ENCODE measurements around the gene RAB37. TPM values are rescaled to one million over a fixed set of nuclear protein-coding genes. Genes with fewer than 3 reads are reported as not detected.

Gene RAB37
- polyA plus RNA-seq, 1 of the 3 experiments (the other 2 are of a cell fraction), result 0.25 TPM

DNA sequence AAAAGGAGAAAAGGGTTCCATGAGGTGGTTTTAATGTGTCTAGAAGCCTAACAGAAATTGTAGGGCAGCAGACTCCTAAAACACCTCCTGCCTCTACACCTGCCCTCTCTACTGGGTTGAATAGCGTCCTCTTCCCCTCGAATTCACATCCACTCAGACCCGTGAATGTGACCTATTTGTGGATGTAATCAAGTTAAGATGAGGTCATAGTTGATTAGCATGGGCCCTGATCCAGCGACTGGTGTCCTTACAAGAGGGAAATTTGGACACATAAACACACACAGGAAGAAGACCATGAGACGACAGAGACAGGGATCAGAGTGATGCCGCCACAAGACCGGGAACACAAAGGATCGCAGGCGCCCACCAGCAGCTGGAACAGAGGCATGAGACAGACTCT lies 37.8 kb upstream of the RAB37 start:
- no peak overlapping the region for H3K4me3 ChIP-seq (ENCODE audit: low read depth in 2 of 2, low read length in 1 of 2)
- no peak overlapping the region for H3K9ac ChIP-seq
- ChIA-PET CTCF (no interaction called here), POLR2A (no interaction called here)
- H3K4me2 ChIP-seq, result no peak overlapping the region
- H4K20me1 ChIP-seq (ENCODE audit: insufficient read depth), result no peaks in the 10 kb centered on the region
- H3K36me3 ChIP-seq (replicated peaks in 1 of 2; ENCODE audit: control insufficient read depth in 1 of 2, insufficient read depth in 2 of 2, low read length in 1 of 2), result no peaks in the 10 kb centered on the region
- no peak for DNase-seq
- no peaks in the 10 kb centered on the region for H3K9me3 ChIP-seq
- H2AFZ ChIP-seq (ENCODE audit: low read depth), result no peak overlapping the region
- no peak overlapping the region for H3K27ac ChIP-seq (ENCODE audit: low read depth in 2 of 2, low read length in 1 of 2)
- WGBS (ENCODE audit: low lambda C conversion rate), result 42% methylated on average over 9 of the region's 9 CpGs
- no peaks in the 10 kb centered on the region for H3K9me2 ChIP-seq
- no peaks in the 10 kb centered on the region for H3F3A ChIP-seq (replicated peaks; ENCODE audit: insufficient read depth)
- H3K4me1 ChIP-seq (ENCODE audit: control insufficient read depth in 1 of 2, insufficient read depth in 2 of 2, low read depth in 1 of 2, low read length in 1 of 2), result no peaks in the 10 kb centered on the region
- no peaks in the 10 kb centered on the region for H3K27me3 ChIP-seq (ENCODE audit: insufficient read depth)
- H3K79me2 ChIP-seq (ENCODE audit: insufficient read depth), result no peaks in the 10 kb centered on the region
- TF ChIP-seq, protein P1, sequence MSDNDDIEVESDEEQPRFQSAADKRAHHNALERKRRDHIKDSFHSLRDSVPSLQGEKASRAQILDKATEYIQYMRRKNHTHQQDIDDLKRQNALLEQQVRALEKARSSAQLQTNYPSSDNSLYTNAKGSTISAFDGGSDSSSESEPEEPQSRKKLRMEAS (IDR thresholded peaks at IDR 0.05; ENCODE audit: low read depth), result no peak
- TF ChIP-seq, protein P2, sequence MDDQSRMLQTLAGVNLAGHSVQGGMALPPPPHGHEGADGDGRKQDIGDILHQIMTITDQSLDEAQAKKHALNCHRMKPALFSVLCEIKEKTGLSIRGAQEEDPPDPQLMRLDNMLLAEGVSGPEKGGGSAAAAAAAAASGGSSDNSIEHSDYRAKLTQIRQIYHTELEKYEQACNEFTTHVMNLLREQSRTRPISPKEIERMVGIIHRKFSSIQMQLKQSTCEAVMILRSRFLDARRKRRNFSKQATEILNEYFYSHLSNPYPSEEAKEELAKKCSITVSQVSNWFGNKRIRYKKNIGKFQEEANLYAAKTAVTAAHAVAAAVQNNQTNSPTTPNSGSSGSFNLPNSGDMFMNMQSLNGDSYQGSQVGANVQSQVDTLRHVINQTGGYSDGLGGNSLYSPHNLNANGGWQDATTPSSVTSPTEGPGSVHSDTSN (IDR thresholded peaks at IDR 0.05), result no peak
- TF ChIP-seq YY1 (IDR thresholded peaks at IDR 0.05; ENCODE audit: low read depth), result no peak
- TF ChIP-seq, protein P3, sequence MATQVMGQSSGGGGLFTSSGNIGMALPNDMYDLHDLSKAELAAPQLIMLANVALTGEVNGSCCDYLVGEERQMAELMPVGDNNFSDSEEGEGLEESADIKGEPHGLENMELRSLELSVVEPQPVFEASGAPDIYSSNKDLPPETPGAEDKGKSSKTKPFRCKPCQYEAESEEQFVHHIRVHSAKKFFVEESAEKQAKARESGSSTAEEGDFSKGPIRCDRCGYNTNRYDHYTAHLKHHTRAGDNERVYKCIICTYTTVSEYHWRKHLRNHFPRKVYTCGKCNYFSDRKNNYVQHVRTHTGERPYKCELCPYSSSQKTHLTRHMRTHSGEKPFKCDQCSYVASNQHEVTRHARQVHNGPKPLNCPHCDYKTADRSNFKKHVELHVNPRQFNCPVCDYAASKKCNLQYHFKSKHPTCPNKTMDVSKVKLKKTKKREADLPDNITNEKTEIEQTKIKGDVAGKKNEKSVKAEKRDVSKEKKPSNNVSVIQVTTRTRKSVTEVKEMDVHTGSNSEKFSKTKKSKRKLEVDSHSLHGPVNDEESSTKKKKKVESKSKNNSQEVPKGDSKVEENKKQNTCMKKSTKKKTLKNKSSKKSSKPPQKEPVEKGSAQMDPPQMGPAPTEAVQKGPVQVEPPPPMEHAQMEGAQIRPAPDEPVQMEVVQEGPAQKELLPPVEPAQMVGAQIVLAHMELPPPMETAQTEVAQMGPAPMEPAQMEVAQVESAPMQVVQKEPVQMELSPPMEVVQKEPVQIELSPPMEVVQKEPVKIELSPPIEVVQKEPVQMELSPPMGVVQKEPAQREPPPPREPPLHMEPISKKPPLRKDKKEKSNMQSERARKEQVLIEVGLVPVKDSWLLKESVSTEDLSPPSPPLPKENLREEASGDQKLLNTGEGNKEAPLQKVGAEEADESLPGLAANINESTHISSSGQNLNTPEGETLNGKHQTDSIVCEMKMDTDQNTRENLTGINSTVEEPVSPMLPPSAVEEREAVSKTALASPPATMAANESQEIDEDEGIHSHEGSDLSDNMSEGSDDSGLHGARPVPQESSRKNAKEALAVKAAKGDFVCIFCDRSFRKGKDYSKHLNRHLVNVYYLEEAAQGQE (IDR thresholded peaks at IDR 0.05; ENCODE audit: low read depth, low read length), result no peak
- TF ChIP-seq CHD2 (IDR thresholded peaks at IDR 0.05; ENCODE audit: low read length, partially characterized antibody), result no peak
- TF ChIP-seq, protein P4, sequence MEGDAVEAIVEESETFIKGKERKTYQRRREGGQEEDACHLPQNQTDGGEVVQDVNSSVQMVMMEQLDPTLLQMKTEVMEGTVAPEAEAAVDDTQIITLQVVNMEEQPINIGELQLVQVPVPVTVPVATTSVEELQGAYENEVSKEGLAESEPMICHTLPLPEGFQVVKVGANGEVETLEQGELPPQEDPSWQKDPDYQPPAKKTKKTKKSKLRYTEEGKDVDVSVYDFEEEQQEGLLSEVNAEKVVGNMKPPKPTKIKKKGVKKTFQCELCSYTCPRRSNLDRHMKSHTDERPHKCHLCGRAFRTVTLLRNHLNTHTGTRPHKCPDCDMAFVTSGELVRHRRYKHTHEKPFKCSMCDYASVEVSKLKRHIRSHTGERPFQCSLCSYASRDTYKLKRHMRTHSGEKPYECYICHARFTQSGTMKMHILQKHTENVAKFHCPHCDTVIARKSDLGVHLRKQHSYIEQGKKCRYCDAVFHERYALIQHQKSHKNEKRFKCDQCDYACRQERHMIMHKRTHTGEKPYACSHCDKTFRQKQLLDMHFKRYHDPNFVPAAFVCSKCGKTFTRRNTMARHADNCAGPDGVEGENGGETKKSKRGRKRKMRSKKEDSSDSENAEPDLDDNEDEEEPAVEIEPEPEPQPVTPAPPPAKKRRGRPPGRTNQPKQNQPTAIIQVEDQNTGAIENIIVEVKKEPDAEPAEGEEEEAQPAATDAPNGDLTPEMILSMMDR (IDR thresholded peaks at IDR 0.05), result no peak
- TF ChIP-seq TCF12 (IDR thresholded peaks at IDR 0.05), result no peak
- no peak for TF ChIP-seq SIN3A (IDR thresholded peaks at IDR 0.05; ENCODE audit: borderline replicate concordance, low read depth, low read length)
- TF ChIP-seq POLR2AphosphoS5 (IDR thresholded peaks at IDR 0.05; ENCODE audit: low read depth, low read length), result no peak
- TF ChIP-seq, protein P5, sequence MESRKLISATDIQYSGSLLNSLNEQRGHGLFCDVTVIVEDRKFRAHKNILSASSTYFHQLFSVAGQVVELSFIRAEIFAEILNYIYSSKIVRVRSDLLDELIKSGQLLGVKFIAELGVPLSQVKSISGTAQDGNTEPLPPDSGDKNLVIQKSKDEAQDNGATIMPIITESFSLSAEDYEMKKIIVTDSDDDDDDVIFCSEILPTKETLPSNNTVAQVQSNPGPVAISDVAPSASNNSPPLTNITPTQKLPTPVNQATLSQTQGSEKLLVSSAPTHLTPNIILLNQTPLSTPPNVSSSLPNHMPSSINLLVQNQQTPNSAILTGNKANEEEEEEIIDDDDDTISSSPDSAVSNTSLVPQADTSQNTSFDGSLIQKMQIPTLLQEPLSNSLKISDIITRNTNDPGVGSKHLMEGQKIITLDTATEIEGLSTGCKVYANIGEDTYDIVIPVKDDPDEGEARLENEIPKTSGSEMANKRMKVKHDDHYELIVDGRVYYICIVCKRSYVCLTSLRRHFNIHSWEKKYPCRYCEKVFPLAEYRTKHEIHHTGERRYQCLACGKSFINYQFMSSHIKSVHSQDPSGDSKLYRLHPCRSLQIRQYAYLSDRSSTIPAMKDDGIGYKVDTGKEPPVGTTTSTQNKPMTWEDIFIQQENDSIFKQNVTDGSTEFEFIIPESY (IDR thresholded peaks at IDR 0.05; ENCODE audit: borderline replicate concordance, low read depth), result no peak
- TF ChIP-seq FOXJ3 (CRISPR knock-in tag; IDR thresholded peaks at IDR 0.05), result no peak
- no peak for TF ChIP-seq TAF1 (IDR thresholded peaks at IDR 0.05; ENCODE audit: borderline replicate concordance, low read depth, low read length)
- TF ChIP-seq EZH2phosphoT487 (IDR thresholded peaks at IDR 0.05; ENCODE audit: borderline replicate concordance, low read depth), result no peak
- TF ChIP-seq RXRA (IDR thresholded peaks at IDR 0.05; ENCODE audit: borderline replicate concordance, low read depth), result no peak
- TF ChIP-seq GABPA (IDR thresholded peaks at IDR 0.05; ENCODE audit: low read depth), result no peak
- no peak for TF ChIP-seq RFX5 (IDR thresholded peaks at IDR 0.05; ENCODE audit: low read length)
- TF ChIP-seq, protein P6, sequence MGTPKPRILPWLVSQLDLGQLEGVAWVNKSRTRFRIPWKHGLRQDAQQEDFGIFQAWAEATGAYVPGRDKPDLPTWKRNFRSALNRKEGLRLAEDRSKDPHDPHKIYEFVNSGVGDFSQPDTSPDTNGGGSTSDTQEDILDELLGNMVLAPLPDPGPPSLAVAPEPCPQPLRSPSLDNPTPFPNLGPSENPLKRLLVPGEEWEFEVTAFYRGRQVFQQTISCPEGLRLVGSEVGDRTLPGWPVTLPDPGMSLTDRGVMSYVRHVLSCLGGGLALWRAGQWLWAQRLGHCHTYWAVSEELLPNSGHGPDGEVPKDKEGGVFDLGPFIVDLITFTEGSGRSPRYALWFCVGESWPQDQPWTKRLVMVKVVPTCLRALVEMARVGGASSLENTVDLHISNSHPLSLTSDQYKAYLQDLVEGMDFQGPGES (IDR thresholded peaks at IDR 0.05; ENCODE audit: low read depth, low read length), result no peak
- TF ChIP-seq, protein P7, sequence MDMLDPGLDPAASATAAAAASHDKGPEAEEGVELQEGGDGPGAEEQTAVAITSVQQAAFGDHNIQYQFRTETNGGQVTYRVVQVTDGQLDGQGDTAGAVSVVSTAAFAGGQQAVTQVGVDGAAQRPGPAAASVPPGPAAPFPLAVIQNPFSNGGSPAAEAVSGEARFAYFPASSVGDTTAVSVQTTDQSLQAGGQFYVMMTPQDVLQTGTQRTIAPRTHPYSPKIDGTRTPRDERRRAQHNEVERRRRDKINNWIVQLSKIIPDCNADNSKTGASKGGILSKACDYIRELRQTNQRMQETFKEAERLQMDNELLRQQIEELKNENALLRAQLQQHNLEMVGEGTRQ (IDR thresholded peaks at IDR 0.05; ENCODE audit: borderline replicate concordance, low read depth, low read length), result no peak
- TF ChIP-seq JUND (IDR thresholded peaks at IDR 0.05), result no peak

All from SK-N-SH (cell line).